ENCODE results near the gene TMEM201.

Gene TMEM201

GRCh38 chr1:9590945-9591668 is 2.4 kb downstream of the TMEM201 start:
- DNase-seq (ENCODE audit: low read depth) = peak; percentile 24
- no peak overlapping the region for H3K4me3 ChIP-seq (ENCODE audit: low read depth, low read length)
- TF ChIP-seq CTCF (IDR thresholded peaks at IDR 0.05; ENCODE audit: insufficient read depth, low read depth, low read length, missing control alignments) = no peak

- TF ChIP-seq CTCF (IDR thresholded peaks at IDR 0.05; ENCODE audit: insufficient read depth, low read depth, low read length, missing control alignments) = no peak
- no peak for DNase-seq (ENCODE audit: low read depth)
Observed at GRCh38 chr1:9591669-9592509, 3.2 kb downstream of the TMEM201 start.

GRCh38 chr1:9592510-9593075 is 3.9 kb downstream of the TMEM201 start:
- H3K4me3 ChIP-seq (ENCODE audit: low read depth, low read length) = no peak overlapping the region
- DNase-seq (ENCODE audit: low read depth) = no peak
- TF ChIP-seq CTCF (IDR thresholded peaks at IDR 0.05; ENCODE audit: insufficient read depth, low read depth, low read length, missing control alignments) = no peak

More at GRCh38 chr1:9591669-9592509, 3.2 kb downstream of the TMEM201 start:
- no peak overlapping the region for H3K4me3 ChIP-seq (ENCODE audit: low read depth, low read length)

- no peak for DNase-seq (ENCODE audit: low read depth)
- no peak overlapping the region for H3K4me3 ChIP-seq (ENCODE audit: low read depth, low read length)
- no peak for TF ChIP-seq CTCF (IDR thresholded peaks at IDR 0.05; ENCODE audit: insufficient read depth, low read depth, low read length, missing control alignments)
Observed at GRCh38 chr1:9593147-9593491, 4.4 kb downstream of the TMEM201 start.

GRCh38 chr1:9593492-9594465 is 5.1 kb downstream of the TMEM201 start:
- no peak overlapping the region for H3K4me3 ChIP-seq (ENCODE audit: low read depth, low read length)
- DNase-seq (ENCODE audit: low read depth) = peak; percentile 81
- no peak for TF ChIP-seq CTCF (IDR thresholded peaks at IDR 0.05; ENCODE audit: insufficient read depth, low read depth, low read length, missing control alignments)

GRCh38 chr1:9594471-9595155 is 5.9 kb downstream of the TMEM201 start:
- TF ChIP-seq CTCF (IDR thresholded peaks at IDR 0.05; ENCODE audit: insufficient read depth, low read depth, low read length, missing control alignments) = no peak
- no peak for DNase-seq (ENCODE audit: low read depth)
- no peak overlapping the region for H3K4me3 ChIP-seq (ENCODE audit: low read depth, low read length)
